Erythroblast (primary cell): ENCODE data around the gene CEP250.

Source experiments
- GATA1 ChIP-seq: IDR thresholded peaks from 2 replicates; pipeline ENCODE4 v1.6.1; 2011; ENCODE audit warnings: low read depth, mild to moderate bottlenecking, control low read depth, low read length, moderate library complexity
- POLR2A ChIP-seq: IDR thresholded peaks from 2 replicates; pipeline ENCODE4 v1.6.1; 2011; ENCODE audit warnings: mild to moderate bottlenecking, low read length

DNA sequence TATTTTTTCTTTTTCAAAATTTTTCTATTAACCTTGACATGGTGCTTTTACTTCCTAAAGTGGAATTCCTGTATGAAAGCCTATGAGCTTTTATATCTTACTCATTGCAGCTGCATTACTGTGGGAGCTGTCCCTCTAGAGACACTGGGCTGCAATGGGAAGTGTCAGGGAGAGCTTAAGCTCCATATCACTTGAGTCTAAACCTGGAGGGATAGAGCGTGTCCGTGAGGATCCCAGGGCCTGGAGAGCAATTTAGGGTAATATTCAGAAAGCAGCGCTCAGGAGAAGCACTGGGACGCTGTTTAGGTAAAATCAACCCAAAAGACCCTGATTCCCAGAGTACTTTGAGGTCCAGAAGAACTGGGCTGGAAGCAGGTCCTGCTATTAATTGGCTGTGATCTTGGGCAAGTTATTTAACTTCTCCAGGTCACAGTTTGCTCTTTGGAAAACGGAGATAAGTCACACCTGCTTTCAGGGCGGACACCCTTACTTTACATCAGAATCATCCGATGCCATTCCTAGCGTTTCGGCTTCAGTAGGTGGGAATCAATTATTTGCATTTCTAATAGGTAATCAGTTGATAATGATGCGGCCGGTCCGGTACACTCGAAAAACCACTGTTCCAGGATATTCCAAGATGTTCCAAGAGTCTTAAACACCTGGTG lies 85.9 kb downstream of the CEP250 start:
- TF ChIP-seq POLR2A (no peak), GATA1 (no peak)
